GM23248 (cell line): Measurements from ENCODE around the gene FHL1.

ENCODE experiments used
- EZH2 ChIP-seq: fragments of 200-600 bp; sonication (generic); IDR thresholded peaks from 2 replicates; pipeline ENCODE4 v1.6.1; 2018; ENCODE audit warnings: antibody characterized with exemption, mild to moderate bottlenecking; ENCODE audit not compliant: insufficient read depth, poor library complexity, severe bottlenecking
- EZH2phosphoT487 ChIP-seq: fragments of 200-600 bp; sonication (generic); IDR thresholded peaks from 2 replicates; pipeline ENCODE4 v1.6.1; 2018; ENCODE audit warnings: antibody characterized with exemption, moderate library complexity, mild to moderate bottlenecking, low read depth; ENCODE audit not compliant: insufficient read depth

GRCh38 chrX:136128743-136129142 lies 18.6 kb upstream of the FHL1 start:
- TF ChIP-seq EZH2 (no peak), EZH2phosphoT487 (no peak)
